GM12874 (cell line): ENCODE data around the gene P4HA3.

Source experiments
- CTCF ChIP-seq: IDR thresholded peaks from 2 replicates; pipeline ENCODE4 v1.5.1; 2011; ENCODE audit warnings: low read depth, mild to moderate bottlenecking, control low read depth, low read length, moderate library complexity; ENCODE audit not compliant: insufficient read depth

The P4HA3 gene

GRCh38 chr11:74262725-74263124, 48.7 kb downstream of the P4HA3 start:
- no peak for TF ChIP-seq CTCF

GRCh38 chr11:74257959-74258553, 53.4 kb downstream of the P4HA3 start:
- no peak for TF ChIP-seq CTCF

- TF ChIP-seq CTCF = no peak
Measured at GRCh38 chr11:74256378-74257133, 54.9 kb downstream of the P4HA3 start.

- TF ChIP-seq CTCF = peak; percentile 82
Measured at GRCh38 chr11:74255741-74256375, 55.6 kb downstream of the P4HA3 start.

- TF ChIP-seq CTCF = no peak
Measured at GRCh38 chr11:74253361-74253760, 58.1 kb downstream of the P4HA3 start.

- TF ChIP-seq CTCF = no peak
Measured at GRCh38 chr11:74249496-74249895, 61.9 kb downstream of the P4HA3 start.

- TF ChIP-seq CTCF = no peak
Measured at GRCh38 chr11:74248469-74248868, 63.0 kb downstream of the P4HA3 start.
